T-cell (primary cell): ENCODE measurements around the gene MALAT1. TPM values are rescaled to one million over a fixed set of nuclear protein-coding genes. Genes with fewer than 3 reads are reported as not detected.

Experiments
- ATAC-seq, 4 experiments: fragments of 200-7000 bp in 3 of 4; fragments of 150-1000 bp in 1 of 4; cut with Tn5 transposase; replicated peaks in 1 of 4; 1 replicate in 3 of 4; 2 replicates in 1 of 4; pipeline ENCODE4 v1.10.0; 2021; ENCODE audit warnings: moderate library complexity in 3 of 4, mild to moderate bottlenecking in 2 of 4, moderate number of reproducible peaks in 1 of 4
- CTCF ChIA-PET, 2 donors: fragments of 300-600 bp; sonication (Branson Sonifier 250); formaldehyde crosslinking; loops; one replicate each; lab custom pipeline; 2022; ENCODE audit warnings: antibody characterized with exemption in 2 of 2; lab: Charles Lee
- POLR2A ChIA-PET, 2 donors: fragments of 300-600 bp; sonication (Branson Sonifier 250); formaldehyde crosslinking; loops; one replicate each; lab custom pipeline; 2022; ENCODE audit warnings: antibody characterized with exemption in 2 of 2; lab: Charles Lee
- DNase-seq, 35 experiments: peaks; one replicate each; pipeline versions ENCODE4 v3.0.0 to v3.0.0-alpha.2; 2013 to 2023
- H3K27ac ChIP-seq: one replicate; pipeline ENCODE4 v1.5.1; 2013; ENCODE audit warnings: low read length
- H3K27me3 ChIP-seq, 2 experiments: replicated peaks in 1 of 2; 1 replicate in 1 of 2; 2 replicates in 1 of 2; pipeline versions ENCODE4 v1.6.1 to v1.7.0; 2013; ENCODE audit warnings: low read length in 1 of 2, mixed read lengths in 1 of 2; ENCODE audit not compliant: control insufficient read depth in 2 of 2, insufficient read depth in 2 of 2; ENCODE audit errors: extremely low read depth in 1 of 2
- H3K36me3 ChIP-seq, 2 donors: 1 replicate in 1 of 2; 2 replicates in 1 of 2; pipeline versions ENCODE4 v1.6.1 to v1.7.0; 2013; ENCODE audit warnings: low read length in 1 of 2; ENCODE audit not compliant: control insufficient read depth in 2 of 2, insufficient read depth in 1 of 2; ENCODE audit errors: extremely low read depth in 1 of 2
- H3K4me1 ChIP-seq, 2 experiments: 1 replicate in 1 of 2; 2 replicates in 1 of 2; pipeline versions ENCODE4 v1.6.1 to v1.7.0; 2013; ENCODE audit warnings: low read length in 2 of 2, mixed read lengths in 1 of 2; ENCODE audit not compliant: insufficient read depth in 2 of 2, control insufficient read depth in 1 of 2; ENCODE audit errors: extremely low read depth in 1 of 2
- H3K4me3 ChIP-seq, 2 donors: 1 replicate in 1 of 2; 2 replicates in 1 of 2; pipeline versions ENCODE4 v1.5.1 to v1.7.0; 2013; ENCODE audit warnings: mild to moderate bottlenecking in 2 of 2, low read length in 1 of 2, moderate library complexity in 1 of 2; ENCODE audit not compliant: control insufficient read depth in 1 of 2; ENCODE audit errors: extremely low read depth in 1 of 2
- H3K9me3 ChIP-seq: 2 replicates; pipeline ENCODE4 v1.7.0; 2013
- H3K27ac Mint-ChIP-seq, 2 donors: one replicate each; pipeline ENCODE4 v1.8.0; 2020 to 2021; ENCODE audit warnings: mild to moderate bottlenecking in 2 of 2, mixed read lengths in 2 of 2
- H3K27me3 Mint-ChIP-seq, 2 donors: one replicate each; pipeline ENCODE4 v1.8.0; 2021 to 2022; ENCODE audit warnings: mixed read lengths in 2 of 2
- H3K36me3 Mint-ChIP-seq: one replicate; pipeline ENCODE4 v1.8.0; 2021; ENCODE audit warnings: mixed read lengths
- H3K4me1 Mint-ChIP-seq, 3 donors: one replicate each; pipeline ENCODE4 v1.8.0; 2020 to 2022; ENCODE audit warnings: mixed read lengths in 3 of 3, mild to moderate bottlenecking in 1 of 3
- H3K4me3 Mint-ChIP-seq, 3 donors: one replicate each; pipeline ENCODE4 v1.8.0; 2020 to 2022; ENCODE audit warnings: mild to moderate bottlenecking in 3 of 3, mixed read lengths in 3 of 3, moderate library complexity in 3 of 3
- H3K9me3 Mint-ChIP-seq, 3 donors: one replicate each; pipeline ENCODE4 v1.8.0; 2020 to 2022; ENCODE audit warnings: mixed read lengths in 3 of 3
- WGBS: methylation state at CpG from one replicate; pipeline ENCODE4 v1.1.5; 2013; ENCODE audit warnings: missing lambda C conversion rate; ENCODE audit not compliant: insufficient coverage; 5-methylcytosine and 5-hydroxymethylcytosine counted together
- total RNA-seq, 35 experiments: library from RNA in 6 of 35; stranded (reverse) in 6 of 35; fragments of 120-200 nt in 1 of 35; gene quantifications; one replicate each; pipeline versions ENCODE4 v1.2.1 to v1.2.4 and lab custom pipeline; 2013 to 2026

MALAT1 gene
- total RNA-seq, 5 donors from 2014 or later (not counting 1 experiment from before 2014, with no cell fraction given) = 21,382 to 33,585 (median 22,045) TPM

DNA sequence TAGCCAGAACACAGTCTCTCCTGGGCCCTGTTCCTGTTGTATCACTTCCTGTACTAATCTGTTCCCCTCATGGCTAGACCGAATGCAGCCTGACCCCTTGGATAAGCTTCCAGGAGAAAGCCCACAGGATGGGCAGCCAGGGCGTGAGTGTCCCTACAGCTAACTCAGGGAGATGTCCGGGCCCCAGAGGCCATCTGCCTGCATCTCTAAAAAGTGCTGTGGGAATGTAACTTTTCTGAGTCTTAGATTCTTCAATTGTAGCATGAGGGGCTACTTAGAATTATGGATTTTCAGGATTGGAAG, 7.7 kb upstream of the MALAT1 start:
- no peaks in the 10 kb centered on the region for H3K9me3 Mint-ChIP-seq
- POLR2A ChIA-PET = interaction anchor here in 1 of 2 donors (0.6 kb wide), 1 partner anchor 18 kb away, joined by 4 read pairs; no protein-coding TSS in a partner anchor
- CTCF ChIA-PET = interaction anchor here in 1 of 2 donors (0.6 to 0.8 kb wide), 2 partner anchors 17 to 551 kb away, joined by 3 to 11 read pairs; no protein-coding TSS in a partner anchor
- peaks cover 25 to 44% (median 42%) of the 10 kb centered on the region in 3 donors for H3K4me1 Mint-ChIP-seq
- ATAC-seq (no peak), DNase-seq (no peak)
- H3K9me3 ChIP-seq = no peaks in the 10 kb centered on the region
- H3K27me3 ChIP-seq = peaks cover 0 to 18% of the 10 kb centered on the region in 2 experiments
- H3K27me3 Mint-ChIP-seq = no peaks in the 10 kb centered on the region
- H3K27ac Mint-ChIP-seq = no peak overlapping the region
- H3K4me3 Mint-ChIP-seq = no peak overlapping the region
- no peak overlapping the region for H3K27ac ChIP-seq
- peaks cover 7 to 32% of the 10 kb centered on the region in 2 experiments for H3K4me1 ChIP-seq
- WGBS = 100% methylated on average over 1 of the region's 3 CpGs
- H3K4me3 ChIP-seq = no peak overlapping the region
- no peaks in the 10 kb centered on the region for H3K36me3 ChIP-seq
- no peaks in the 10 kb centered on the region for H3K36me3 Mint-ChIP-seq

DNA sequence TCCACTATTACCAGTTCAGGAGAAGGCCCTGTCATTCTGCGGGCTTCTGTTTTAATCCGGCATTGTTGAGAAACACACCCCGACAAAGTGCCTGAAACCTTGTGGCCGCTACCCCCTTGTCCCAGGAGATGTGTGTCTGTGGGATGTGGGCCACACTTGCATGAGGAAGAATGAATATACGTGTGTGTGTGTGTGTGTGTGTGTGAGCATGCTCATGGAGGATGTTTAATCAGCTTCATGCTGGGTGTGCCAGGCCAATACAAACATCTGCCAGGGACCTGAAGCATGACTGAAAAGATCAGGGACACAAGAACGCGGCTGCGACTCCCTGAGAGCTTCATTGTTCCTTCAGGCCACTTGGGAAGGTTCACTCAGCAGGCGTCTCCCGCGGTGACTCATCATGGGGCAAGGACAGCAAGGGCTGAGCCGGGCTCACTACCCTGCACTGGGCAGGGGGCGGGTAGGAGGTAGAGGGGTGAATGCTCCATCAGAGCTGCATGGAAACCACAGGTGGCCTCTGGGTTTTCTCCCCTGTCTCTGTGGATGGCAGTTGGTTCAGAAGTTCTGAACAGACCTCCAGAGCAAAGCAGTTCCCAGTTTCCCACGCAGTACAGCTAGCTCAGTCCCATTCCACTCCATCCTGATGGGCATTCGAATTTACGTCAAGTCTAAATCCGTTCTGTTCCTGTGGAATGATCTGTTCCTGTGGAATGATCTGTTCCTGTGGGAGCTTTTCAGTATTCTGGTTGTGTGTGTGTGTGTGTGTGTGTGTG, 7.0 kb upstream of the MALAT1 start:
- POLR2A ChIA-PET = interaction anchor here in 1 of 2 donors (0.6 kb wide), 2 partner anchors 17 to 87 kb away, joined by 3 to 4 read pairs; no protein-coding TSS in a partner anchor

DNA sequence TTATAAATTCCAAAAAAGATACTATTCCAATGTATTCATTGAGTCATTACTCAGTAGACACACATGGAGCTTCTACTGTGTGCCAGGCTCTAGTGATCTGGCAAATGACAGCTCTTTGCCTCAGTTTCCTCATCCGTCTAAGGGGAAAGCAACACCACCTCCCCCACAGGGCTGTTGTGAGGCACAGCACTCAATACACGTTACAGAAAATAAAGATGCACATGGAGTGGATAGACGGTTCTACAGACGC, 6.5 kb upstream of the MALAT1 start:
- ChIA-PET POLR2A (interaction anchor here in 1 of 2 donors (1.3 kb wide), 1 partner anchor 10 kb away, joined by 5 read pairs; no protein-coding TSS in a partner anchor), CTCF (interaction anchor here in 1 of 2 donors (0.7 to 1.6 kb wide), 3 partner anchors 16 to 20 kb away, joined by 3 to 5 read pairs (median 4); no protein-coding TSS in a partner anchor)
- H3K4me3 Mint-ChIP-seq = no peak overlapping the region
- peaks cover 0 to 18% of the 10 kb centered on the region in 2 experiments for H3K27me3 ChIP-seq
- no peak overlapping the region for H3K4me3 ChIP-seq
- 100% methylated on average over 2 of the region's 4 CpGs for WGBS
- H3K27me3 Mint-ChIP-seq = no peaks in the 10 kb centered on the region
- DNase-seq (no peak), ATAC-seq (no peak)
- peak overlapping the region in 1 of 2 donors; percentile 34 for H3K27ac Mint-ChIP-seq
- H3K4me1 Mint-ChIP-seq = peaks cover 37 to 52% (median 52%) of the 10 kb centered on the region in 3 donors
- no peak overlapping the region for H3K27ac ChIP-seq
- no peaks in the 10 kb centered on the region for H3K9me3 Mint-ChIP-seq
- no peaks in the 10 kb centered on the region for H3K9me3 ChIP-seq
- H3K4me1 ChIP-seq = peaks cover 11 to 44% of the 10 kb centered on the region in 2 experiments
- H3K36me3 Mint-ChIP-seq = no peaks in the 10 kb centered on the region
- H3K36me3 ChIP-seq = no peaks in the 10 kb centered on the region

More for the DNA sequence above, 7.0 kb upstream of the MALAT1 start:
- Histone ChIP-seq H3K36me3 (no peaks in the 10 kb centered on the region), H3K9me3 (no peaks in the 10 kb centered on the region), H3K4me1 (peaks cover 9 to 39% of the 10 kb centered on the region in 2 experiments), H3K4me3 (no peak overlapping the region), H3K27ac (no peak overlapping the region), H3K27me3 (peaks cover 0 to 18% of the 10 kb centered on the region in 2 experiments)
- 94% methylated on average over 11 of the region's 17 CpGs for WGBS
- H3K4me3 Mint-ChIP-seq = no peak overlapping the region
- peaks cover 32 to 51% (median 49%) of the 10 kb centered on the region in 3 donors for H3K4me1 Mint-ChIP-seq
- CTCF ChIA-PET = interaction anchor here (0.6 to 1.6 kb wide), 6 partner anchors 10 to 551 kb away, joined by 3 to 11 read pairs (median 4); no protein-coding TSS in a partner anchor
- no peak overlapping the region for H3K27ac Mint-ChIP-seq
- DNase-seq (no peak), ATAC-seq (no peak)
- H3K36me3 Mint-ChIP-seq = no peaks in the 10 kb centered on the region
- no peaks in the 10 kb centered on the region for H3K9me3 Mint-ChIP-seq
- no peaks in the 10 kb centered on the region for H3K27me3 Mint-ChIP-seq

DNA sequence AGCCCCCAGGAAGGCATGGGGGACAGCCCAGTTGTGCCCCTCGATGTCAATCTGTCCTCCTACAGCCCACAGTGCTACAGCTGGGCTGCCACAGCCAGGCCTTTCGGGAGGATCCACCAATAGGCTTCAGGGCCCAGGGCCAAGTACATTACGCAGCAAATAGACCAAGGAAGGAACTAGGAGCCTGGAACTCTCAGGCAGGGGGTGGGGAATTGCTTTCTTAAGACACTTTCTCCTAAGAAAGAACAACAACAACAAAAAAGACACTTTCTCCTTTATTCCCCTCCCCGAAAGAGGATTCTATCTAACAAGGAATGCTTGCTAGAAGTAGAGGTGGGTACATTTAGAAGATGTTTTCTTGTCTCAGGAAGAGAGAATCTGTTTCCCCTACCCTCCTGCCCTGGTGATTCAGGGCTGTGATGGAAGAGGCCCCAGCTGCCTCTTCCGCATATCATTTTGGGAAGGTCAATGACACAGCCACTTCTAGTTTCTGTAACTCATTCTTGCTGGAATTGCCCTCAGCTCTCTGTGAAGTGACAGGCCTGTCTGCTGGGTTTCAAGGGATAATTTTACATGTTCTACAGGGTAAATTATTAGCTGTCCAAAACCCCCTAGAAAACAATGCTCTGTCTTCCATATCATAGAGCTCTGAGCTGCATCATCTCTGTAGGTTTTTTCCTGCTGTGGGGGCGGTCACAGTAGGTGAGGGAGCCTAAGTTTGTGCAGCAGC, 6.0 kb upstream of the MALAT1 start:
- Mint-ChIP-seq H3K36me3 (no peaks in the 10 kb centered on the region), H3K9me3 (no peaks in the 10 kb centered on the region), H3K4me3 (no peak overlapping the region), H3K27me3 (no peaks in the 10 kb centered on the region), H3K4me1 (peaks cover 36 to 49% (median 48%) of the 10 kb centered on the region in 3 donors), H3K27ac (peak overlapping the region; percentile 68 to 76)
- H3K4me1 ChIP-seq = peaks cover 8 to 40% of the 10 kb centered on the region in 2 experiments
- no peaks in the 10 kb centered on the region for H3K9me3 ChIP-seq
- no peak for ATAC-seq
- ChIA-PET POLR2A (interaction anchor here in 1 of 2 donors (1.2 to 1.3 kb wide), 2 partner anchors 10 to 12 kb away, joined by 3 to 5 read pairs; no protein-coding TSS in a partner anchor), CTCF (interaction anchor here in 1 of 2 donors (0.7 to 1.6 kb wide), 3 partner anchors 16 to 21 kb away, joined by 3 to 5 read pairs (median 4); no protein-coding TSS in a partner anchor)
- peaks cover 0 to 18% of the 10 kb centered on the region in 2 experiments for H3K27me3 ChIP-seq
- no peak overlapping the region for H3K27ac ChIP-seq
- 22% methylated on average over 1 of the region's 6 CpGs for WGBS
- DNase-seq = no peak
- no peaks in the 10 kb centered on the region for H3K36me3 ChIP-seq
- no peak overlapping the region for H3K4me3 ChIP-seq

DNA sequence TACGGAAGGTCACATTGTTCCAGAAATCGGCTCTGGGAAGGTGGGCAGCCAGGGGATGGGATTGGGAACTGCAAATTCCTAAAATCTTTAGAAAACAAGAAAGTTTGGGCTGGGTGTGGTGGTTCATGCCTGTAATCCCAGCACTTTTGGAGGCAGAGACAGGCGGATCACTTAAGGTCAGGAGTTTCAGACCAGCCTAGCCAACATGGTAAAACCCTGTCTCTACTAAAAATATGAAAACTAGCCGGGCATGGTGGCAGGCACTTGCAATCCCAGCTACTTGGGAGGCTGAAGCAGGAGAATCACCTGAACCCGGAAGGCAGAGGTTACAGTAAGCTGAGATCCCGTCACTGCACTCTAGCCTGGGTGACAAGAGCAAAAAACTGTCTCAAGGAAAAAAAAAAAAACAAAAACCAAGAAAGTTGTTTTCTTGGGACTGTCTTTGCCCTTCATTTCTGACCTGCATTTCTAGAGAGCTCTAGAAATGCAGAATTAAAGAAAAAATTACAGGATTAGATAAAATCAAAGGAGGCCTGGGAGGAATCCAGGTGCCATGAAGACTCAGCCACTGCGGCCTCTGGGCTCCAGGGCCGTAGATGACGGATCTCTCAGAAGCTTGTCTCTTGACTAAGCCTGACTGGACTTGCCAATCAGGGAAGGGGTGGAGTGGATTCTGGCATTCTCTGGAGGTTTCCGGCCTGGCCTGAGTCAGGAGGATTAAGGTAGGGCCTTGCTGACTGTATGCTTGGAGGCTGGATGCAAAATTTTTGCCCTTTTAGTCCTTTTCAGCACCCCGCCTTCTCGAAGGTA, 5.3 kb upstream of the MALAT1 start:
- ChIA-PET CTCF (interaction anchor here in 1 of 2 donors (1.4 to 1.6 kb wide), 2 partner anchors 17 to 22 kb away, joined by 4 to 5 read pairs; no protein-coding TSS in a partner anchor), POLR2A (interaction anchor here in 1 of 2 donors (1.2 to 1.3 kb wide), 2 partner anchors 9 to 11 kb away, joined by 3 to 5 read pairs; no protein-coding TSS in a partner anchor)
- Mint-ChIP-seq H3K4me3 (no peak overlapping the region), H3K4me1 (peaks cover 30 to 42% (median 41%) of the 10 kb centered on the region in 3 donors), H3K27ac (peak overlapping the region; percentile 68 to 76), H3K9me3 (no peaks in the 10 kb centered on the region), H3K27me3 (no peaks in the 10 kb centered on the region), H3K36me3 (no peaks in the 10 kb centered on the region)
- ATAC-seq = no peak
- 91% methylated on average over 8 of the region's 12 CpGs for WGBS
- Histone ChIP-seq H3K4me1 (peaks cover 8 to 37% of the 10 kb centered on the region in 2 experiments), H3K36me3 (no peaks in the 10 kb centered on the region), H3K27me3 (peaks cover 0 to 12% of the 10 kb centered on the region in 2 experiments), H3K9me3 (no peaks in the 10 kb centered on the region), H3K4me3 (no peak overlapping the region), H3K27ac (no peak overlapping the region)
- no peak for DNase-seq
